Measurements from ENCODE around the gene STK32C. TPM values are rescaled to one million over a fixed set of nuclear protein-coding genes. Genes with fewer than 3 reads are reported as not detected.

The STK32C gene
- total RNA-seq, 1 donor from 2014 or later = 12.2 TPM

GRCh38 chr10:132180736-132181135 is 127.0 kb downstream of the STK32C start:
- H3K36me3 ChIP-seq (ENCODE audit: control insufficient read depth, insufficient read depth, low read length) = no peaks in the 10 kb centered on the region
- TF ChIP-seq CTCF (IDR thresholded peaks at IDR 0.05; ENCODE audit: insufficient read depth, low read length, poor library complexity, severe bottlenecking) = no peak
- no peak for DNase-seq (ENCODE audit: low read depth)
- peaks cover 56% of the 10 kb centered on the region for H3K27me3 ChIP-seq (ENCODE audit: control insufficient read depth, insufficient read depth, low read length)
- no peak overlapping the region for H3K4me3 ChIP-seq (ENCODE audit: low read depth, low read length)

DNA sequence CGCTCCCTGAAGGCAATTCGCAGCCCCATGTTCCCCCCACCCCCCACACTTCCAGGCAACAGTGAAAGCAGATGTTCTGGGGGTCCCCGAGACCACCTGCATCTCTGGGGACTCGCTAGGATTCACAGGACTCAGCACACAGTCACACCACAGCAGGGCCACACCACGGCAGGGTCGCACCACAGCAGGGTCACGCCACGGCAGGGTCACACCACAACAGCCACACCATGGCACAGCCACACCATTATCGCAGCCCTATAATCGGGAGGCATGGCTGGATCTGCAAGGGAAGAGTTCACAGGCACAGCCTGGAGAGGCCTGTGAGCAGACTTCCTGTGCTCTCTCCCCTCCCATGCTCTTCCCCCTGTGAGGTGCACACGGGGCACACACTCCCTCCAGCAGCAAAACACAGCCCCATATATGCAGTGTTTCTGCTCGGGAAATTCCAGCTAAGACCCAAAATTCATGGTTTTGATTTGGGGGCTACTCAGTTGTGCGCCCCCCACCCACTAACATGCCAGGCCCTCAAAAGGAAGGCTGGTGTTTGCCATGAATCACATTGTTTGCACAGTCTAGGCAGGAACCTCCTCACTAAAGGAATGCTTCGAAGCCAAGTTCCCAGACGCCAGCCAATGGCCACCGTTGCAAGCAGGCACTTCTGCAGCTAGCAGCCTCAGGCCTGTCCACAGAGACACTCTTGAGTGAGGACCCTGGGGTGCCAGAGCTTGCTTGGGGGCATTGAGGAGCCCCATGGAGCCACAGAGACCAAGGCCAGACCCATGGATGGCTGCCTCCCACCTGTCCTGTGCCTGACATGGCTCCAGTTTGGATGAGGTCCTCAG is 128.0 kb downstream of the STK32C start:
- Histone ChIP-seq H3K4me3 (ENCODE audit: low read depth, low read length) (no peak overlapping the region), H3K27me3 (ENCODE audit: control insufficient read depth, insufficient read depth, low read length) (peaks cover 46% of the 10 kb centered on the region), H3K36me3 (ENCODE audit: control insufficient read depth, insufficient read depth, low read length) (no peaks in the 10 kb centered on the region)
- DNase-seq (ENCODE audit: low read depth) = no peak
- TF ChIP-seq CTCF (IDR thresholded peaks at IDR 0.05; ENCODE audit: insufficient read depth, low read length, poor library complexity, severe bottlenecking) = no peak

DNA sequence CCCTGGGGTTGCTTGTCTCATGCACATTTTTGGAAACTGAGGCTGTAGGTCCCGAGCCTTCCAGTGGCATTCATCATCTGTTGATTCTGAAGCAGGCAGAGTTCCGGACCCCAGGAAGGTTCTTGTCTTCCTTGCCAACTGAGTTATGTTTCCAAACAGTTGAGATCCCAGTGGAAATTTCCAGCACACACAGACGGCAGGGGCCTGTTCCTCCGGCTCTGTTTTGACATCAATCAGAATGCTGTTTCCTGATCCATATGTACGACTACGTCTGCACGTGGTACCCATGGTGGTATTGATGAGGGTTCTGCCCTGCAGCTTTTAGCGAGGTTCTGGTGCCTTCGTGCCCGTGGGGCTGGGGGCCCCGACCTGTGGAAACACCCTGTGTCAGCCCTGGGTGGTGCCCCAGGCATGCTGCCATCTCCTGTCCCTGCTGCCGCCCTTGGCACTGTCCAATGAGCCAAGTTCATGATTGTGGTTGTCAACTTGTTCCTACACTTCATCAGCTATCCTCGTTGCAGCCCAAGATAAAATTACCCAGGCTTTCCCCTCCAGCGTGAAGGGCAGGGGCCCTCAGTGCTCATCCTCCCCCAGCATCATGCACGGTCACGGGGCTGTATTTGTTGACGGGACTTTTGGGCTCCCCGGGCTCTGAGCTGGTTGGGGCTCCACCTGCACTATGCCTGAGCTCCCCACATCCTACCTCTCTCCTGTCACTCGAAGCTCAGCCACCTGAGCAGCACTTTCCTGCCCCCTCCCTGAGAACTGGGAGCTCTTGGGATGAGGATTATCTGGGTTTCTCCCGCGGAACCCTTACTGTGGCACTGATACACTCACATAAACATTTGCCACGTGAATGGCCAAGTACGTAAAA is 128.8 kb downstream of the STK32C start:
- Histone ChIP-seq H3K4me3 (ENCODE audit: low read depth, low read length) (no peak overlapping the region), H3K27me3 (ENCODE audit: control insufficient read depth, insufficient read depth, low read length) (peaks cover 43% of the 10 kb centered on the region), H3K36me3 (ENCODE audit: control insufficient read depth, insufficient read depth, low read length) (no peaks in the 10 kb centered on the region)
- no peak for DNase-seq (ENCODE audit: low read depth)
- TF ChIP-seq CTCF (IDR thresholded peaks at IDR 0.05; ENCODE audit: insufficient read depth, low read length, poor library complexity, severe bottlenecking) = no peak

- Histone ChIP-seq H3K27me3 (ENCODE audit: control insufficient read depth, insufficient read depth, low read length) (peaks cover 39% of the 10 kb centered on the region), H3K4me3 (ENCODE audit: low read depth, low read length) (no peak overlapping the region), H3K36me3 (ENCODE audit: control insufficient read depth, insufficient read depth, low read length) (no peaks in the 10 kb centered on the region)
- TF ChIP-seq CTCF (IDR thresholded peaks at IDR 0.05; ENCODE audit: insufficient read depth, low read length, poor library complexity, severe bottlenecking) = no peak
- DNase-seq (ENCODE audit: low read depth) = no peak
These were observed 129.7 kb downstream of the STK32C start for GRCh38 chr10:132178046-132178445.

- H3K36me3 ChIP-seq (ENCODE audit: control insufficient read depth, insufficient read depth, low read length) = no peaks in the 10 kb centered on the region
- peaks cover 35% of the 10 kb centered on the region for H3K27me3 ChIP-seq (ENCODE audit: control insufficient read depth, insufficient read depth, low read length)
- no peak overlapping the region for H3K4me3 ChIP-seq (ENCODE audit: low read depth, low read length)
- no peak for TF ChIP-seq CTCF (IDR thresholded peaks at IDR 0.05; ENCODE audit: insufficient read depth, low read length, poor library complexity, severe bottlenecking)
- DNase-seq (ENCODE audit: low read depth) = no peak
These were observed 130.9 kb downstream of the STK32C start for GRCh38 chr10:132176623-132177500.

Measured in kidney epithelial cell (primary cell).